K562 (cell line): ENCODE results near the gene TRIOBP. TPM values are rescaled to one million over a fixed set of nuclear protein-coding genes. Genes with fewer than 3 reads are reported as not detected.
A peak's percentile ranks its signal among the peaks of the same experiment; 100 is the strongest.

Experiments used
- ATAC-seq: fragments of 200-7000 bp; cut with Tn5 transposase; 3 replicates; pipeline ENCODE4 v1.9.1; 2020; ENCODE audit warnings: moderate library complexity
- BruUV-seq: library from RNA; stranded (reverse); fragments of 400-500 nt; replicated peaks from 2 replicates; lab custom pipeline; 2021; lab: Mats Ljungman, UMichigan
- CTCF ChIA-PET: fragments of 300-600 bp; formaldehyde crosslinking; extraction: SDS; loops from one replicate; lab custom pipeline; 2021; ENCODE audit warnings: low intra/inter-chr PET ratio; lab: Yijun Ruan, JAX
- POLR2A ChIA-PET: fragments of 300-600, 350-650 bp; sonication (Branson Sonifier 250); formaldehyde crosslinking; extraction: SDS; loops from one replicate; lab custom pipeline; 2021; ENCODE audit warnings: antibody characterized with exemption, inconsistent platforms; lab: Yijun Ruan, JAX
- DNase-seq, 4 experiments: peaks; one replicate each; pipeline versions ENCODE4 v3.0.0 to v3.0.0-alpha.2; 2011 to 2018; ENCODE audit warnings: low spot score in 3 of 4, mixed read lengths in 3 of 4; ENCODE audit errors: extremely low read depth in 1 of 4
- FAIRE-seq: peaks from 2 replicates; lab custom pipeline; 2011; peaks lifted over from hg19 to GRCh38; lab: Jason Lieb, UNC
- H2AFZ ChIP-seq: 2 replicates; pipeline ENCODE4 v1.6.0; 2011; ENCODE audit warnings: low read depth, low read length, control low read depth, inconsistent platforms
- H3K27ac ChIP-seq: fragments of 200-600 bp; 3 replicates; pipeline ENCODE4 v1.8.0; 2011; ENCODE audit warnings: low read depth, mild to moderate bottlenecking, control low read depth, inconsistent platforms, low read length, moderate library complexity, mixed read lengths; ENCODE audit errors: extremely low read depth
- H3K27me3 ChIP-seq, 2 experiments: fragments of 300-600 bp in 1 of 2; 2 replicates in 1 of 2; 3 replicates in 1 of 2; pipeline versions ENCODE4 v1.6.0 to v1.8.0; 2011; ENCODE audit warnings: inconsistent platforms in 2 of 2, low read length in 2 of 2, mild to moderate bottlenecking in 1 of 2, mixed read lengths in 1 of 2, moderate library complexity in 1 of 2; ENCODE audit not compliant: control insufficient read depth in 2 of 2, insufficient read depth in 2 of 2
- H3K36me3 ChIP-seq: fragments of 300-600 bp; 3 replicates; pipeline ENCODE4 v1.8.0; 2011; ENCODE audit warnings: mild to moderate bottlenecking, low read length, inconsistent platforms; ENCODE audit not compliant: control insufficient read depth, insufficient read depth
- H3K4me1 ChIP-seq, 2 experiments: fragments of 200-600 bp in 1 of 2; replicated peaks in 1 of 2; 2 replicates in 1 of 2; 3 replicates in 1 of 2; pipeline versions ENCODE4 v1.5.1 to v1.8.0; 2011; ENCODE audit warnings: inconsistent platforms in 2 of 2, low read length in 2 of 2, mild to moderate bottlenecking in 1 of 2, mixed read lengths in 1 of 2, moderate library complexity in 1 of 2; ENCODE audit not compliant: control insufficient read depth in 2 of 2, insufficient read depth in 2 of 2
- H3K4me2 ChIP-seq: 2 replicates; pipeline ENCODE4 v1.6.1; 2011; ENCODE audit warnings: low read length, control low read depth, inconsistent platforms, mixed read lengths; ENCODE audit not compliant: insufficient read depth
- H3K4me3 ChIP-seq: fragments of 200-600 bp; sonication (generic), shearing (Covaris generic); 2 replicates; pipeline ENCODE4 v1.5.1; 2016; ENCODE audit warnings: control low read depth, inconsistent platforms
- H3K79me2 ChIP-seq: fragments of 200-600 bp; 3 replicates; pipeline ENCODE4 v1.8.0; 2011; ENCODE audit warnings: low read length, inconsistent platforms; ENCODE audit not compliant: control insufficient read depth, insufficient read depth
- H3K9ac ChIP-seq, 2 experiments: 2 replicates each; pipeline versions ENCODE4 v1.6.0 to v1.6.1; 2011; ENCODE audit warnings: low read depth in 2 of 2, low read length in 2 of 2, control low read depth in 1 of 2, inconsistent platforms in 1 of 2, mild to moderate bottlenecking in 1 of 2, mixed read lengths in 1 of 2; ENCODE audit not compliant: insufficient read depth in 1 of 2
- H3K9me1 ChIP-seq: one replicate; pipeline ENCODE4 v1.6.0; 2011; ENCODE audit warnings: inconsistent platforms, mild to moderate bottlenecking, low read length, moderate library complexity; ENCODE audit not compliant: control insufficient read depth, insufficient read depth
- H3K9me3 ChIP-seq: replicated peaks from 2 replicates; pipeline ENCODE4 v1.5.1; 2011; ENCODE audit warnings: low read depth, low read length, inconsistent platforms; ENCODE audit not compliant: control insufficient read depth, insufficient read depth
- H4K20me1 ChIP-seq: replicated peaks from 2 replicates; pipeline ENCODE4 v1.6.1; 2011; ENCODE audit warnings: low read length, inconsistent platforms, mixed read lengths; ENCODE audit not compliant: control insufficient read depth, insufficient read depth
- LEF1 ChIP-seq: fragments of 450-650 bp; IDR thresholded peaks from 2 replicates; pipeline ENCODE4 v1.6.1; 2016; ENCODE audit warnings: mild to moderate bottlenecking
- RBFOX2 ChIP-seq: fragments of 200-400 bp; formaldehyde crosslinking; IDR thresholded peaks from 2 replicates; pipeline ENCODE4 v1.6.1; 2017; ENCODE audit warnings: low read depth, mild to moderate bottlenecking, low read length, moderate library complexity
- SMAD1 ChIP-seq: fragments of 150-350 bp; IDR thresholded peaks from 2 replicates; pipeline ENCODE4 v1.6.1; 2014; ENCODE audit warnings: low read length, low read depth; ENCODE audit not compliant: partially characterized antibody
- WGBS: fragments of 100-300 bp; shearing (Covaris generic); methylation state at CpG from one replicate; pipeline ENCODE4 v1.1.6; 2016; ENCODE audit warnings: low coverage, mixed read lengths; ENCODE audit not compliant: insufficient coverage; ENCODE audit errors: missing lambda C conversion rate; 5-methylcytosine and 5-hydroxymethylcytosine counted together
- in situ Hi-C: fragments of 300-500 bp; cut with MboI; formaldehyde crosslinking; loops from 4 replicates; pipeline ENCODE4 v1.15.0; 2018; ENCODE audit warnings: inconsistent platforms, mixed read lengths
- intact Hi-C: fragments of 100-400 bp; cut with micrococcal nuclease; formaldehyde crosslinking; loops from 2 replicates; pipeline ENCODE4 v1.14.2; 2022
- polyA plus RNA-seq, 8 experiments: library from polyadenylated mRNA; depleted of rRNA in 4 of 8; stranded (reverse) in 5 of 8; unstranded in 3 of 8; fragments of >200 nt; fragmentation: Nextera tagmentation in 2 of 8; fragmentation: Illumina TruSeq in 1 of 8; extraction: Ambion mirVana in 2 of 8; extraction: Trizol in 1 of 8; gene quantifications; 2 replicates each; pipeline versions ENCODE4 v1.2.1 to v1.2.3, GENCODE V29; 2011 to 2014; ENCODE audit warnings: inconsistent platforms in 1 of 8, missing spikeins in 1 of 8
- total RNA-seq, 7 experiments: library from RNA; depleted of rRNA in 6 of 7; stranded (reverse); fragments of >200 nt in 6 of 7; fragmentation: Illumina TruSeq in 2 of 7; extraction: Trizol in 2 of 7; gene quantifications; 2 replicates each; pipeline versions ENCODE4 v1.2.1 to v1.2.3, GENCODE V29; 2011 to 2021; ENCODE audit warnings: low replicate concordance in 1 of 7
- TF ChIP-seq, protein P1 (sequence below): fragments of 250-450 bp; sonication (Bioruptor Pico); IDR thresholded peaks from 2 replicates; pipeline ENCODE4 v1.8.0; 2022; ENCODE audit warnings: moderate library complexity, mild to moderate bottlenecking, inconsistent platforms

The TRIOBP gene
- total and polyA plus RNA-seq, 9 of the 15 experiments (the other 6 are each of a cell fraction or from before 2014, with no cell fraction given), result 0.24 to 13.8 (median 5.5) TPM

DNA sequence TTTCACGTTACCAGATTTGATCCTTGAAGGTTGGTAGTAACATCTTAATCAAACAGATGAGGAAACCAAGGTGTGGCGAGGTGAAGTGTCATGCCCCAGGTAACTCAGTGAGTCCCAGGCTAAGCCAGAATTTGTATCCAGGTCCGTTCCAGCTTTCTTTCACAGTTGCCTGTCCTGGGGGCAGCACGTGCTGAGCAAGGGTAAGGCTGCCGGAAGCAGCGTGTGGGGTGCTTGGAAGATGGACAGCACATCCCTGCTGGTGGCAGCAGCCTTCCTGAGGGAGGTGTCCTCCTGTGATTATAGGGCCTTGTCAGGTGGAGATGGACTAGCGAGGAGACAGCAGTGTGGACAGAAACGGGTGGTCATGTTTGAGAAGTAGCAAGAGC, 50.9 kb downstream of the TRIOBP start:
- TSS peak; percentile 50 for BruUV-seq
- POLR2A ChIA-PET, result interaction anchor here (0.6 to 1.0 kb wide), 5 partner anchors 16 to 132 kb away, joined by 3 to 5 read pairs (median 3); no protein-coding TSS in a partner anchor

More for the DNA sequence above, 50.9 kb downstream of the TRIOBP start:
- peaks cover 18 to 70% of the 10 kb centered on the region in 2 experiments for H3K4me1 ChIP-seq
- CTCF ChIA-PET, result no interaction called here
- 66% methylated on average over 7 of the region's 8 CpGs for WGBS
- TF ChIP-seq, protein P1, sequence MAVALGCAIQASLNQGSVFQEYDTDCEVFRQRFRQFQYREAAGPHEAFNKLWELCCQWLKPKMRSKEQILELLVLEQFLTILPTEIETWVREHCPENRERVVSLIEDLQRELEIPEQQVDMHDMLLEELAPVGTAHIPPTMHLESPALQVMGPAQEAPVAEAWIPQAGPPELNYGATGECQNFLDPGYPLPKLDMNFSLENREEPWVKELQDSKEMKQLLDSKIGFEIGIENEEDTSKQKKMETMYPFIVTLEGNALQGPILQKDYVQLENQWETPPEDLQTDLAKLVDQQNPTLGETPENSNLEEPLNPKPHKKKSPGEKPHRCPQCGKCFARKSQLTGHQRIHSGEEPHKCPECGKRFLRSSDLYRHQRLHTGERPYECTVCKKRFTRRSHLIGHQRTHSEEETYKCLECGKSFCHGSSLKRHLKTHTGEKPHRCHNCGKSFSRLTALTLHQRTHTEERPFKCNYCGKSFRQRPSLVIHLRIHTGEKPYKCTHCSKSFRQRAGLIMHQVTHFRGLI (CRISPR knock-in tag), result no peak
- TF ChIP-seq RBFOX2 (0 out of 2 replicates have a peak, but pooled peaks have one; percentile 3), LEF1 (no peak), SMAD1 (no peak)
- H3K9me3 ChIP-seq, result no peaks in the 10 kb centered on the region
- no peaks in the 10 kb centered on the region for H3K36me3 ChIP-seq
- H3K4me2 ChIP-seq, result peak overlapping the region; percentile 18; the same call in 1 of the 2 replicates
- in situ Hi-C loops, result no loop called here
- peak overlapping the region; percentile 17; the same call in 1 of the 3 replicates for H3K27ac ChIP-seq
- no peaks in the 10 kb centered on the region for H3K9me1 ChIP-seq
- peak overlapping the region in 1 of 2 experiments; percentile 97; a peak in 3 of 4 replicates for H3K9ac ChIP-seq
- ATAC-seq (no peak), DNase-seq (no peak), FAIRE-seq (peak; percentile 40)
- no peaks in the 10 kb centered on the region for H3K27me3 ChIP-seq
- no peak overlapping the region for H2AFZ ChIP-seq
- no peaks in the 10 kb centered on the region; the same call in 1 of the 2 replicates for H4K20me1 ChIP-seq
- intact Hi-C loops, result no loop called here
- H3K79me2 ChIP-seq, result peaks cover 21% of the 10 kb centered on the region
- H3K4me3 ChIP-seq, result 0 out of 2 replicates have a peak overlapping the region, but pooled peaks have one; percentile 73
